ENCODE measurements around the gene DHRSX. TPM values are rescaled to one million over a fixed set of nuclear protein-coding genes. Genes with fewer than 3 reads are reported as not detected.

DHRSX gene
- total and polyA plus RNA-seq, 2 of the 13 experiments (the other 11 are each of a cell fraction or from before 2014, with no cell fraction given) = 15.5 to 24.3 TPM

- no peak for TF ChIP-seq BCL3 (CRISPR knock-in tag; IDR thresholded peaks at IDR 0.05)
- no peak for TF ChIP-seq MLXIP (CRISPR knock-in tag; IDR thresholded peaks at IDR 0.05; ENCODE audit: borderline replicate concordance)
- peak; percentile 76 for TF ChIP-seq SKIL (CRISPR knock-in tag; IDR thresholded peaks at IDR 0.05; ENCODE audit: borderline replicate concordance)
- TF ChIP-seq, protein P1, sequence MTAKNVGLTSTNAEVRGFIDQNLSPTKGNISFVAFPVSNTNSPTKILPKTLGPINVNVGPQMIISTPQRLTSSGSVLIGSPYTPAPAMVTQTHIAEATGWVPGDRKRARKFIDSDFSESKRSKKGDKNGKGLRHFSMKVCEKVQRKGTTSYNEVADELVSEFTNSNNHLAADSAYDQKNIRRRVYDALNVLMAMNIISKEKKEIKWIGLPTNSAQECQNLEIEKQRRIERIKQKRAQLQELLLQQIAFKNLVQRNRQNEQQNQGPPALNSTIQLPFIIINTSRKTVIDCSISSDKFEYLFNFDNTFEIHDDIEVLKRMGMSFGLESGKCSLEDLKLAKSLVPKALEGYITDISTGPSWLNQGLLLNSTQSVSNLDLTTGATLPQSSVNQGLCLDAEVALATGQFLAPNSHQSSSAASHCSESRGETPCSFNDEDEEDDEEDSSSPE (CRISPR knock-in tag; IDR thresholded peaks at IDR 0.05) = peak; percentile 34; the same call in 1 of the 2 replicates
- TF ChIP-seq ZBTB7A (CRISPR knock-in tag; IDR thresholded peaks at IDR 0.05) = no peak
- TF ChIP-seq NR0B2 (CRISPR knock-in tag; IDR thresholded peaks at IDR 0.05) = 0 out of 2 replicates have a peak, but pooled peaks have one; percentile 40
- no peak for TF ChIP-seq ZNF589 (CRISPR knock-in tag; conservative IDR thresholded peaks at IDR 0.05)
- no peak for TF ChIP-seq SATB2 (CRISPR knock-in tag; IDR thresholded peaks at IDR 0.05)
- 0 out of 2 replicates have a peak, but pooled peaks have one; percentile 28 for TF ChIP-seq ZNF124 (CRISPR knock-in tag; IDR thresholded peaks at IDR 0.05)
- TF ChIP-seq DPF2 (CRISPR knock-in tag; IDR thresholded peaks at IDR 0.05; ENCODE audit: borderline replicate concordance, low read depth) = peak; percentile 90
- TF ChIP-seq, protein P2, sequence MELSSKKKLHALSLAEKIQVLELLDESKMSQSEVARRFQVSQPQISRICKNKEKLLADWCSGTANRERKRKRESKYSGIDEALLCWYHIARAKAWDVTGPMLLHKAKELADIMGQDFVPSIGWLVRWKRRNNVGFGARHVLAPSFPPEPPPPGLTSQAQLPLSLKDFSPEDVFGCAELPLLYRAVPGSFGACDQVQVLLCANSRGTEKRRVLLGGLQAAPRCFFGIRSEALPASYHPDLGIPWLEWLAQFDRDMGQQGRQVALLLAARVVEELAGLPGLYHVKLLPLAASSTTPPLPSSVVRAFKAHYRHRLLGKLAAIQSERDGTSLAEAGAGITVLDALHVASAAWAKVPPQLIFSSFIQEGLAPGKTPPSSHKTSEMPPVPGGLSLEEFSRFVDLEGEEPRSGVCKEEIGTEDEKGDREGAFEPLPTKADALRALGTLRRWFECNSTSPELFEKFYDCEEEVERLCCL (CRISPR knock-in tag; IDR thresholded peaks at IDR 0.05; ENCODE audit: borderline replicate concordance) = no peak
- TF ChIP-seq CHD4 (IDR thresholded peaks at IDR 0.05; ENCODE audit: borderline replicate concordance, low read length) = no peak
- TF ChIP-seq MLX (CRISPR knock-in tag; IDR thresholded peaks at IDR 0.05) = 0 out of 2 replicates have a peak, but pooled peaks have one; percentile 46
- TF ChIP-seq HOXD1 (CRISPR knock-in tag; IDR thresholded peaks at IDR 0.05) = 0 out of 2 replicates have a peak, but pooled peaks have one; percentile 56
- TF ChIP-seq THRA (CRISPR knock-in tag; IDR thresholded peaks at IDR 0.05; ENCODE audit: borderline replicate concordance) = peak; percentile 77
These were observed 180.0 kb downstream of the DHRSX start (continued) for GRCh38 chrX:2320580-2321327.

Measured in HepG2 (cell line).